Hippocampal formation (tissue), 2 donors: ENCODE data around the gene TOR1A.

Source experiments
- DNase-seq, 2 donors: peaks; one replicate each; lab custom pipeline; 2025; lab: John Stamatoyannopoulos, UW

The TOR1A gene, protein sequence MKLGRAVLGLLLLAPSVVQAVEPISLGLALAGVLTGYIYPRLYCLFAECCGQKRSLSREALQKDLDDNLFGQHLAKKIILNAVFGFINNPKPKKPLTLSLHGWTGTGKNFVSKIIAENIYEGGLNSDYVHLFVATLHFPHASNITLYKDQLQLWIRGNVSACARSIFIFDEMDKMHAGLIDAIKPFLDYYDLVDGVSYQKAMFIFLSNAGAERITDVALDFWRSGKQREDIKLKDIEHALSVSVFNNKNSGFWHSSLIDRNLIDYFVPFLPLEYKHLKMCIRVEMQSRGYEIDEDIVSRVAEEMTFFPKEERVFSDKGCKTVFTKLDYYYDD

GRCh38 chr9:129823935-129824601 is at the start of gene TOR1A:
TOR1A (minus strand) TSS chr9:129824136; CDS start chr9:129824085, 51 bp downstream.
- DNase-seq: peak; percentile 90 to 93

- DNase-seq: no peak
Measured at GRCh38 chr9:129871046-129871445, 47.1 kb upstream of the TOR1A start.

- DNase-seq: no peak
Measured at GRCh38 chr9:129869585-129870501, 45.9 kb upstream of the TOR1A start.

DNA sequence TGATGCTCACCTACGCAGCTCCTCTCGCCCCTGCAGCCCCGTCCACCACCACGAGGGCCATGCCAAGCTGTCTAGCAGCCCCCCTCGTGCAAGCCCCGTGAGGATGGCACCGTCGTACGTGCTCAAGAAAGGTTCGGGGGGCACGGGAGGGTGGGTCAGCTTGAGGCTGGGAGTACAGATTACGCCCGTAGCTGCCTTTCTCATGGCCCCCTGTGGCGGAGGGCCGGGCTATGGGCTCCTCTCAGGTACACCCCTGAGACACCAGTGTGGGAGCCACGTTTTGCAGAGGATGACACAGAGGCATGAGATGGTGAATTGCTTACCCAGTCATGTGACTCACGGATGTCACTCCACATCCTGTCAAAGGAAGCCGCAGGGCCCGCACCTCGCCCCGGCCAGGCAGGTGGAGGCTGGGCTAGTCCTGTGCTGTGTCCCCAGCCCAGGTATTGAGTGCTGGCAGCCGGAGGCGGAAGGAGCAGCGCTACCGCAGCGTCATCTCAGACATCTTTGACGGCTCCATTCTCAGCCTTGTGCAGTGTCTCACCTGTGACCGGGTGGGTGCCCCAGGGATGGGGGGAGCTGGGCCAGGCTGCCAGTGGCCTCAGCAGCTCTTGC is 45.0 kb upstream of the TOR1A start:
- DNase-seq: no peak

DNA sequence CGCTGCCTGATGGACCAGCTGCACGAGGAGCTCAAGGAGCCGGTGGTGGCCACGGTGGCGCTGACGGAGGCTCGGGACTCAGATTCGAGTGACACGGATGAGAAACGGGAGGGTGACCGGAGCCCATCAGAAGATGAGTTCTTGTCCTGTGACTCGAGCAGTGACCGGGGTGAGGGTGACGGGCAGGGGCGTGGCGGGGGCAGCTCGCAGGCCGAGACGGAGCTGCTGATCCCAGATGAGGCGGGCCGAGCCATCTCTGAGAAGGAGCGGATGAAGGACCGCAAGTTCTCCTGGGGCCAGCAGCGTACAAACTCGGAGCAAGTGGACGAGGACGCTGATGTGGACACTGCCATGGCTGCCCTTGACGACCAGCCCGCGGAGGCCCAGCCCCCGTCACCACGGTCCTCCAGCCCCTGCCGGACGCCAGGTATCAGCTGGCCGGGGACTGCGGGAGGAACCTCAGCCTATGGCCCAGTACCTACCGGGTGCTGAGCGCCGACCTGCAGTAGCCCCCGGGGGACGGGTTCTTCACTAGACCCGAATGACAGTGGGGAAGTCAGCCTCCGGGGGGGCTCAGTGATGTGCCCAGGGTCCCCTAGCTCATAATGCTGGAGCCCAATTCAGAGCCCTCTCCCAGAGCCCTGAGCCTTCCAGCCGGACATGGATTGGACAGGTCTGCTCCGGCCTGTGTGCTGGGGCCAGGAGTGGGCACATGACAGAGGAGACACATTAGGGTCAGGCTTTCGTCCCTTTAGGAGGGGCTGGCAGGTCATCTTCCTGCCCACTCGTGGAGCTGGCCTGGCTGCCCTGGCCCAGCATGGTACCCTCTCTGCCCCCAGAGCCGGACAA is 44.3 kb upstream of the TOR1A start:
- DNase-seq: no peak

DNA sequence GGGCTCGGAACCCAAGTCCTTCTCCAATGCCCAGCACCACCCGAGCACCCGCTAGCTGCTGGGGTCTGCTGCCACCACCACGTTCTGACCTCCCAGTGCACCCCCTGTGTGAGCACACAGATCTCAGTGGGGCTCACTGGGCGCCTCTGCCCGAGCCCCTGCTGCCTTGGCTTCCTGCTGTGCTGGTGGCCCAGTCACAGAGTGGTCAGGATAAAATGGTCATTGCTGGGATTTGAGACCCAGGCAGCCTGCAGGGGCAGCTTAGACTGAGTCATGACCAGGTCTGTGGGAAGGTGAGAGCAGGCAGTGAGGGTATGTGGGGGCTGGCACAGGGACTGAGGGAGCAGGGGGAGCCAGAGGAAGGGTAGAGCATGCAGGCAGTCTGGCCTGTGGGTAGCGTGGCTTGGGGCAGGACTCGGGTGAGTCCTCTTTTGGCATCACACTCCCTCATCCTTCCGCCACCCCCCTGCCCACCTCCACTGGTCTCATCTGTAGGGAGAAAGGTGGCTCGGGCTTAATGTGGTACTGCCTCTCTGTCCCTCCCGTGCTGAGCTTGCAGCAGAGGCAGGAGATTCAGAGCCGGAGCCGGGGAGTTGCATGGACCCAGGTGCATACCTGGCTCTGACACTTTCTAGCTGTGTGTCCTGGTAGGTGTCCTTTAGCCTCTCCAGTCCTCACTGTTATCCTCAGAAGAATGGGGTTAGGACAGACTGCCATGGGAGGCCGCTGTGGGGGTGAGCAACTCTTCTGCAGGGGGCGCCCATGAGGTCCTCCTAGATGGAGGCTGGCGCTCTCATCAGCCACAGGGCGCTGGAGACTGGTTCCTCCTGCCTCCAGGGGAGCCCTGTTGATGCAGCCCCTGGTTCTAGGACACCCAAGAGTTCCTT is 43.4 kb upstream of the TOR1A start:
- DNase-seq: no peak

DNA sequence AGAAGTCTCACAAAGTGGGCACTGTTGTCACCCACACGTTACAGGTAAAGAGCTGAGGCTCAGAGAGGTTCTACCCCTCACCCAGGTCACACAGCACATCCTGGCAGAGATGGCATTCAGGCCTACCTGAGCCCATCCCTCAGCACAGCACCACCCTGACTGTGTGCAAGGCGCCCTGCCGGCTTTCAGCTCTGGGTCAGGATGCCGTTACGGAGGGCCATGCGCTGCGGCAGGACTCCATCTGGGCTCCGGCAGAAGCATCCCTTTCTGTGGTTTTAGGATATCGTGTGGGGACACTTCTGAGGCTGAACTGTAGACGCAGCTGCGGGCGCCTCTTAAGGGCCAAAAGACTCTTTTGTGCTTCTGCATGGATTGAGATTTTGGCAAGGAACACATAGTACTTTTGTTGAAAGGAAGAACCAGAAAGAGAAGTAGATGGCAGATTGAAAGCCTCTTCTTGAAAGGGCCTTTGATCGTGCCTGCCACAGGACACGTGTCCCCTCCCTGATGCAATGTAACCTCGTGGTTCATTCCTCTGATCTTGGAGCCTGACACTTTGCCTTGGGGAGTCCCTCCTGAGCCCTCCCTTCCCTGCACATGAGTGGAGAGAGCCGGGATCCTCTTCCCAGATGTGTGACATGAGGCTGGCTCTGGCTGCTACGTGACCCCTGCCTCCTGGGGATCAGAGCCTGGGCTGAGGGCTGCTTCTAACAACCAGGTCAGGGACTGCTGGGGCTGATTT is 42.6 kb upstream of the TOR1A start:
- DNase-seq: no peak

GRCh38 chr9:129865668-129866320 is 41.9 kb upstream of the TOR1A start:
- no peak for DNase-seq

GRCh38 chr9:129864991-129865647 is 41.2 kb upstream of the TOR1A start:
- DNase-seq: no peak

DNA sequence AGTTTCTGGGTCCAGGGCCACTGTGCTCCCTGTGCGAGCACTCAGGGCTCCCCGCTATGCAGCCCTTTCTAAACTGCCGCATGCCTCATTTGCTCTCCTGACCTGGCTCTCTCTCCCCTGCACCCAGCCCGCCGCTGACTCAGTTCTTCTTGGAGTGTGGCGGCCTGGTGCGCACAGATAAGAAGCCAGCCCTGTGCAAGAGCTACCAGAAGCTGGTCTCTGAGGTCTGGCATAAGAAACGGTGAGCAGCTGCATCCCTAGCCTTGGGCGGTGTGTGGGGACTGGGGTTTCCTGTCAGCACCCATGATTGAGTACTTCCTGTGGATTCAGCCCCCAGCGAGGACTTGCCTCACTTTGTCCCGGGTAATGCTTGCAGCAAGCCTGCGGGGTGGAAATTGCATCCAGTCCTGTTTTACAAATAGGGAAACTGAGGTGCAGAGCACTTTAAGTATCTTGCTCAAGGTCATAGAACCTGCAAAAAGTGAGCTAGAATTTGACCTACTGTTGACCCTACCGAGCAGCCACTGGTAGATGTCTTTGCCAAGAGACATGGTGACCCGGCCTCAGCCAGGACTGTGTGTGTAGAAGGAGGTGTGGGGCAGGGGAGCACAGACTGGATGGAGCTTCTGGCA is 39.2 kb upstream of the TOR1A start:
- no peak for DNase-seq

GRCh38 chr9:129861447-129861827 is 37.5 kb upstream of the TOR1A start:
- DNase-seq: no peak

- DNase-seq: no peak
Measured at GRCh38 chr9:129860653-129861446, 36.9 kb upstream of the TOR1A start.

DNA sequence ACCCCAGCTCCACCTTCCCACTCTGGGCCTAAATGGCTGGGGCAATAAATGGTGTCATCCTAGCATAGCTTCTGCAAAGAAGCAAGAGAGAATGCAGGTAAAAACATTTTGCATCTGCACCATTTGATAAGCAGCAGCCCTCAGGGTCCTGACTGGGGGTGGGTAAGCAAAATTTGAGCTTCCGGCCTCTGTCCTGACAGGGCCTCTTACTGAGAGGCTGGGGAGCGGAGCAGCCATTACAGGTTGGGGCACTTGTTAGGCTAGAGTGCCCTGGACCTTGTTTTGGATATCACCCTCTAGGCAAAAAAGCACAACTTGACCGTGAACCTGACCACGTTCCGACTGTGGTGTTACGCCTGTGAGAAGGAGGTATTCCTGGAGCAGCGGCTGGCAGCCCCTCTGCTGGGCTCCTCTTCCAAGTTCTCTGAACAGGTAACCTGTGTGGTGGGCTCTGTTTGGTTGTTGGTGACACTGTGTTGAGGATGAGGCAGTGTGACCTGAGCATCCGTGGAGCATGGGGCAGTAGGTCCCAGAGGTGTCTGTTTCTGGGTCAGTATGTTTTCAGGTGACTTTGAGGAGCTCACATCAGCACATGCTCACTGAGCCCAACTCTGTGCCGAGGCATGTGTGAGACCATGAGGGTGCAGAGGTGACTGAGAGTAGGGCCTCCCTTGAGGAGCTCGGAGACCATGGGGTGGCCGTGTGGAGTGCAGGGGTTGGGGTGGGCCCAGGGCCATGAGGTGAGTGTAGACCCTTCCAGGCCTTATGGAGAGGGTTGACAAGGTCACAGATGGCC is 34.4 kb upstream of the TOR1A start:
- no peak for DNase-seq

DNA sequence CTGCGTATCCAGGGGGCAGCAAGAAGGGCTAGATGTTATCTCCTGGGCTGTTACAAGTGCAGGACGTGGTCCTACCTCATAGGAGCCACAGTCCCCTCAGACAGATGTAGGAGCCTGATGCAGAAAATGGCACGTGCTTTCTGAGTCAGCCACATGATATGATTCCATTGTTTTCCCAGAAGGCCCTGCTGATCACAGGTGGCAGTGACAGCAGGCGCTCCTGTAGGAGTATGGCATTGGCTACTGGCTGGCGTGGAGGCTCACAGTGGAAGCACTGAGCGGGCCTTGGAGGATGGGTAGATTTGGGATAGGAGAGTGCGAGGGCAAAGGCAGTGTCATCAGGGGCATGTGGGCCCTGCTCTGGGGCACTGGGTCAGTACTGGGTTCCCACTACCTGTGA is 33.3 kb upstream of the TOR1A start:
- no peak for DNase-seq

DNA sequence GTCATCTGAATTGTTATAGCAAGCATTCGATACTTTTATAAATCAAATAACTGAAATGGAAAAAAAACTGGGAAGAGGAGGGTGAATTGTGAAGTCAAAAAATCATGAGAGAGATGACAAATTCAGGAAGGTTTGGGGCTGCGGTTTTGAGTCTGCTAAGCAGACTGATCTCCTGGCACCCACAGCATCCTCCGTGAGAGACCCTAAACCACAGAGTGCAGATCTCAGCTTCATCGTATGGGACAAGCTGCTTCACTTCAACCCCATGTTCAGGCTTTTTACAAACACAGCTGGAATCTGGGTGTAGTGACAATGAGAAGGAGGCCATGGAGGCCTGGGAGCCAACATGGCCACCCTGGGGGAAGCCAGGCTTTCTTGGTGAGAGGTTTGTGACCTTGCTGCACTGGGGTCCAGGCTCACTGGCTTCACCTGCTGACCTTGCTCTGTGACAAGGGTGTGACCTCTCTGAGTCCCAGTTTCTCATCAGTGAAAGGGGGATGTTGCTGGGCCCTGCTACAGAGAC is 30.7 kb upstream of the TOR1A start:
- no peak for DNase-seq

DNA sequence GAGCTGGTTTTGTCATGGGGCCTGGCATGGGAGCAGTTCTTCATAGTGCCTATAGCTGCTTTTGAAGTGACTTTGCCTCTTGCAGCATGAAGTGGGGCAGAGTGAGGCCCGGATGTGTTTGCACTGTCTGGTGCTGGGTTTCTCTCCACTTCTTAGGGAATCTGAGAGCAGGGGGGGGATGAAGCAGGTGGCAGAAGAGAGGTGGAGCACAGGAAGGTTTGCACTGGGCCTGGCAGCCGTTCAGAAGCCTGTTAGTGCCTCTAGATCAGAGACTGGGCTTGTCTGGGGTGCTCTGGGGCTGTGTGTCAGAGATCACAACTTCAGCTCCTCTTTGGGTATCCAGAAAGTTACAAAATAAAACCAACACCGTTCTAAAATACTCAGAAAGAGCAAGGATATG is 29.7 kb upstream of the TOR1A start:
- DNase-seq: no peak
